K562 (cell line): ENCODE measurements around the gene PRTN3. TPM values are rescaled to one million over a fixed set of nuclear protein-coding genes. Genes with fewer than 3 reads are reported as not detected.

ENCODE experiments used
- E2F3 ChIP-seq: fragments of 250-450 bp; sonication (Bioruptor Pico); IDR thresholded peaks from 2 replicates; pipeline ENCODE4 v1.4.0; 2020; ENCODE audit warnings: mild to moderate bottlenecking
- GABPB1 ChIP-seq: sonication (generic); formaldehyde crosslinking; IDR thresholded peaks from 2 replicates; pipeline ENCODE4 v1.8.0; 2022; ENCODE audit warnings: mild to moderate bottlenecking, missing genetic modification reagents
- KAT7 ChIP-seq: sonication (generic); formaldehyde crosslinking; IDR thresholded peaks from 2 replicates; pipeline ENCODE4 v1.8.0; 2022; ENCODE audit warnings: missing genetic modification reagents, mild to moderate bottlenecking, borderline replicate concordance
- NFIC ChIP-seq: fragments of 450-650 bp; IDR thresholded peaks from 2 replicates; pipeline ENCODE4 v1.6.1; 2017; ENCODE audit warnings: mild to moderate bottlenecking, inconsistent platforms
- NONO ChIP-seq, 2 experiments: fragments of 200-400 bp in 1 of 2; fragments of 450-650 bp in 1 of 2; formaldehyde crosslinking in 1 of 2; IDR thresholded peaks; 2 replicates each; pipeline ENCODE4 v1.6.1; 2017; ENCODE audit warnings: low read depth in 2 of 2, mild to moderate bottlenecking in 2 of 2, moderate library complexity in 2 of 2, low read length in 1 of 2
- SFPQ ChIP-seq: fragments of 200-400 bp; formaldehyde crosslinking; IDR thresholded peaks from 2 replicates; pipeline ENCODE4 v1.6.1; 2017; ENCODE audit warnings: mild to moderate bottlenecking, low read depth, low read length, moderate library complexity
- polyA plus RNA-seq, 8 experiments: library from polyadenylated mRNA; depleted of rRNA in 4 of 8; stranded (reverse) in 5 of 8; unstranded in 3 of 8; fragments of >200 nt; fragmentation: Nextera tagmentation in 2 of 8; fragmentation: Illumina TruSeq in 1 of 8; extraction: Ambion mirVana in 2 of 8; extraction: Trizol in 1 of 8; gene quantifications; 2 replicates each; pipeline versions ENCODE4 v1.2.1 to v1.2.3, GENCODE V29; 2011 to 2014; ENCODE audit warnings: inconsistent platforms in 1 of 8, missing spikeins in 1 of 8
- total RNA-seq, 7 experiments: library from RNA; depleted of rRNA in 6 of 7; stranded (reverse); fragments of >200 nt in 6 of 7; fragmentation: Illumina TruSeq in 2 of 7; extraction: Trizol in 2 of 7; gene quantifications; 2 replicates each; pipeline versions ENCODE4 v1.2.1 to v1.2.3, GENCODE V29; 2011 to 2021; ENCODE audit warnings: low replicate concordance in 1 of 7

Gene PRTN3
- total and polyA plus RNA-seq, 9 of the 15 experiments (the other 6 are each of a cell fraction or from before 2014, with no cell fraction given) = 0.14 to 0.86 (median 0.43) TPM; not detected in 3

GRCh38 chr19:797528-798414 is 43.0 kb upstream of the PRTN3 start (continued):
- TF ChIP-seq E2F3 (CRISPR knock-in tag) = peak; percentile 94
- TF ChIP-seq KAT7 (CRISPR knock-in tag) = no peak
- no peak for TF ChIP-seq SFPQ
- 0 out of 4 replicates have a peak, but pooled peaks of 1 of the 2 experiments have one; percentile 27 for TF ChIP-seq NONO (IDR thresholded peaks at IDR 0.05; ENCODE audit: low read depth in 2 of 2, low read length in 1 of 2)
- 0 out of 2 replicates have a peak, but pooled peaks have one; percentile 2 for TF ChIP-seq NFIC
- TF ChIP-seq GABPB1 (CRISPR knock-in tag) = peak; percentile 18; the same call in 1 of the 2 replicates
